Measurements from ENCODE around the gene EIF3A. TPM values are rescaled to one million over a fixed set of nuclear protein-coding genes. Genes with fewer than 3 reads are reported as not detected.
A peak's percentile ranks its signal among the peaks of the same experiment; 100 is the strongest.
"Not testable (repeated sequence)": the region's sequence is repeated elsewhere in the genome, so short reads cannot be mapped to it uniquely, and the experiment has no call there.

The EIF3A gene
- total RNA-seq, 1 donor from 2014 or later, result 69.6 TPM

GRCh38 chr10:119100434-119101238 lies 20.0 kb upstream of the EIF3A start:
- DNase-seq (ENCODE audit: low read depth in 2 of 2), result peak in 1 of 2 donors; percentile 87

- DNase-seq (ENCODE audit: low read depth in 2 of 2), result no peak
Observed at GRCh38 chr10:119098576-119098975, 18.0 kb upstream of the EIF3A start.

GRCh38 chr10:119096641-119097415 lies 16.2 kb upstream of the EIF3A start:
- not testable (repeated sequence) for DNase-seq (ENCODE audit: low read depth in 2 of 2)

GRCh38 chr10:119095640-119096039 lies 15.0 kb upstream of the EIF3A start:
- no peak for DNase-seq (ENCODE audit: low read depth in 2 of 2)

- no peak for DNase-seq (ENCODE audit: low read depth in 2 of 2)
Observed at GRCh38 chr10:119090968-119091367, 10.4 kb upstream of the EIF3A start.

GRCh38 chr10:119090026-119090795 lies 9.6 kb upstream of the EIF3A start:
- DNase-seq (ENCODE audit: low read depth in 2 of 2), result no peak

- DNase-seq (ENCODE audit: low read depth in 2 of 2), result no peak
Observed at GRCh38 chr10:119087271-119087882, 6.8 kb upstream of the EIF3A start.

GRCh38 chr10:119084896-119085295 lies 4.3 kb upstream of the EIF3A start:
- DNase-seq (ENCODE audit: low read depth in 2 of 2), result no peak

- peak; percentile 61 to 85 for DNase-seq (ENCODE audit: low read depth in 2 of 2)
Observed at GRCh38 chr10:119079599-119080520, 757 bp downstream of the EIF3A start.

- no peak for DNase-seq (ENCODE audit: low read depth in 2 of 2)
Observed at GRCh38 chr10:119078422-119079179, 2.0 kb downstream of the EIF3A start.

GRCh38 chr10:119073584-119073983 lies 7.0 kb downstream of the EIF3A start:
- DNase-seq (ENCODE audit: low read depth in 2 of 2), result no peak

- DNase-seq (ENCODE audit: low read depth in 2 of 2), result no peak
Observed at GRCh38 chr10:119070395-119071165, 10.0 kb downstream of the EIF3A start.

- DNase-seq (ENCODE audit: low read depth in 2 of 2), result no peak
Observed at GRCh38 chr10:119061926-119062325, 18.7 kb downstream of the EIF3A start.

- DNase-seq (ENCODE audit: low read depth in 2 of 2), result no peak
Observed at GRCh38 chr10:119061352-119061751, 19.3 kb downstream of the EIF3A start.

GRCh38 chr10:119060107-119060506 lies 20.5 kb downstream of the EIF3A start:
- DNase-seq (ENCODE audit: low read depth in 2 of 2), result no peak

GRCh38 chr10:119059557-119059956 lies 21.1 kb downstream of the EIF3A start:
- no peak for DNase-seq (ENCODE audit: low read depth in 2 of 2)

- no peak for DNase-seq (ENCODE audit: low read depth in 2 of 2)
Observed at GRCh38 chr10:119058010-119058409, 22.6 kb downstream of the EIF3A start.

- DNase-seq (ENCODE audit: low read depth in 2 of 2), result no peak
Observed at GRCh38 chr10:119055472-119055871, 25.1 kb downstream of the EIF3A start.

GRCh38 chr10:119051775-119052174 lies 28.8 kb downstream of the EIF3A start:
- no peak for DNase-seq (ENCODE audit: low read depth in 2 of 2)

Data from dermis microvascular lymphatic vessel endothelial cell (primary cell).